Posterior vena cava (tissue), 2 donors: ENCODE data around the gene CDT1. TPM values are rescaled to one million over a fixed set of nuclear protein-coding genes. Genes with fewer than 3 reads are reported as not detected.

ENCODE experiments used
- DNase-seq: peaks from one replicate; pipeline ENCODE4 v3.0.0-alpha.2; 2020; ENCODE audit warnings: low spot score
- intact Hi-C, 2 donors: fragments of 100-400 bp; cut with DNase I; formaldehyde crosslinking; loops; one replicate each; pipeline versions ENCODE4 v1.14.1 to v1.14.2; 2022 to 2023
- total RNA-seq, 2 donors: library from RNA; stranded (reverse); fragmentation: NEBNext Ultra II Directional; extraction: Animal tissue kit (Norgen Biotek cat#: 25700); gene quantifications; one replicate each; pipeline ENCODE4 v1.2.1, GENCODE V29; 2021
- donor health status: DM: yes; HTN: yes; CAD: no.
- donor health status: DM: yes; HTN: yes; CAD: no.

The CDT1 gene
- total RNA-seq, 2 donors from 2014 or later, result 0.57 to 2.0 TPM

GRCh38 chr16:88825146-88825545 lies 21.6 kb downstream of the CDT1 start:
- intact Hi-C loops, result no loop called here
- no peak for DNase-seq

- intact Hi-C loops, result no loop called here
- DNase-seq, result no peak
These were observed 22.7 kb downstream of the CDT1 start for GRCh38 chr16:88826070-88826840.

- intact Hi-C loops, result no loop called here
- DNase-seq, result no peak
These were observed 24.1 kb downstream of the CDT1 start for GRCh38 chr16:88827727-88828126.

- intact Hi-C loops, result no loop called here
- no peak for DNase-seq
These were observed 25.1 kb downstream of the CDT1 start for GRCh38 chr16:88828711-88829110.

- intact Hi-C loops, result no loop called here
- no peak for DNase-seq
These were observed 26.7 kb downstream of the CDT1 start for GRCh38 chr16:88830258-88830657.

GRCh38 chr16:88830783-88831182 lies 27.2 kb downstream of the CDT1 start:
- intact Hi-C loops, result no loop called here

GRCh38 chr16:88831838-88832237 lies 28.2 kb downstream of the CDT1 start:
- DNase-seq, result no peak
- intact Hi-C loops, result no loop called here

More at GRCh38 chr16:88830783-88831182, 27.2 kb downstream of the CDT1 start:
- DNase-seq, result no peak

GRCh38 chr16:88833086-88833485 lies 29.5 kb downstream of the CDT1 start:
- intact Hi-C loops, result no loop called here
- no peak for DNase-seq

GRCh38 chr16:88834670-88835069 lies 31.1 kb downstream of the CDT1 start:
- DNase-seq, result no peak
- intact Hi-C loops, result loop anchor here in 1 of 2 donors (1.0 kb wide), 1 partner anchor 28 kb away; no protein-coding TSS in a partner anchor

GRCh38 chr16:88835383-88835782 lies 31.8 kb downstream of the CDT1 start:
- peak; percentile 93 for DNase-seq
- intact Hi-C loops, result no loop called here

- intact Hi-C loops, result no loop called here
- DNase-seq, result no peak
These were observed 32.2 kb downstream of the CDT1 start for GRCh38 chr16:88835818-88836217.

- DNase-seq, result no peak
- intact Hi-C loops, result no loop called here
These were observed 33.2 kb downstream of the CDT1 start for GRCh38 chr16:88836791-88837190.

GRCh38 chr16:88837806-88838205 lies 34.2 kb downstream of the CDT1 start:
- intact Hi-C loops, result no loop called here
- no peak for DNase-seq

GRCh38 chr16:88838566-88838965 lies 35.0 kb downstream of the CDT1 start:
- no peak for DNase-seq
- intact Hi-C loops, result no loop called here

- intact Hi-C loops, result no loop called here
- DNase-seq, result no peak
These were observed 35.5 kb downstream of the CDT1 start for GRCh38 chr16:88839026-88839529.

GRCh38 chr16:88839745-88840599 lies 36.4 kb downstream of the CDT1 start:
- no peak for DNase-seq
- intact Hi-C loops, result no loop called here

GRCh38 chr16:88840600-88841215 lies 37.1 kb downstream of the CDT1 start:
- DNase-seq, result no peak
- intact Hi-C loops, result no loop called here

- DNase-seq, result no peak
- intact Hi-C loops, result no loop called here
These were observed 38.1 kb downstream of the CDT1 start for GRCh38 chr16:88841521-88842307.

GRCh38 chr16:88842308-88842756 lies 38.7 kb downstream of the CDT1 start:
- no peak for DNase-seq
- intact Hi-C loops, result no loop called here
